ENCODE data around the gene SPATC1L.

SPATC1L gene

DNA sequence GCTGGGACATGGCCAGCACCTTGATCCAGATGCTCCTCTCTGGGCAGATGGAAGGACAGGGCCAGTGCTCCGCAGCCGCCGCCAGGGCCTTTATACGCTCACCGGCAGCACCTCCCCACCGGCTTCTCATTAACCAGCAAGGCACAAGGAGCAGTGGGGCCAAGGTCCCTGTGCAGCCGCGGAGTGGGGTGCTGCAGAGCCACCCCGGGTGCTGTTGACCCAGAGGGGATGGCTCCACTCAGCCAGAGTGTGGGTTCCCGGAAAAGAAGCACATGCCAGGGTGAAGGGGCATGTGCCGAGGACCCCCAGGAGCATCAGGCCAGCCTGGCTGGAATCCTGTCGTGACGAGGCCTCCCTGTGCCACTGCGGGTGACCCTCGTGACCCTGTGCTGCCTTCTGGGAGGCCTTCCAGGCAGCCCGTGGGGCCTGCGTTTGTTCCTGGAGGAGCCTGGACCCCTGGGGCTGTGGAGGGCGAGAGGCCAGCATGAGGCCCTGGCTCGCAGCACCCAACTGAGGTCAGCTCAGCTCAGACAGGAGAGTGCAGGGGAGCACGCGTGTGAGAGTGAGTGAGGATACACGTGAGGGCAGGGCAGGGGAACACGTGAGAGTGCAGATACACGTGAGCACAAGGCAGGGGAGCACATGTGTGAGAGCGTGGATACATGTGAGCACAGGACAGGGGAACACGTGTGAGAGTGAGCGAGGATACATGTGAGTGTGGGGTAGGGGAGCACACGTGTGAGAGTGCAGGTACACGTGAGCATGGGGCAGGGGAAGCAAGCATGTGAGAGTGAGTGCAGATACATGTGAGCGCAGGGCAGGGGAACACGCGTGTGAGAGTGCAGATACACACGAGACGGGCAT lies 28.5 kb downstream of the SPATC1L start, which contains the start of gene FTCD:
Gene FTCD (minus strand): TSS at position 66 of the 864 bp plus-strand sequence. CDS start 56 bp downstream, at position 10.
- no peak for DNase-seq (ENCODE audit: low spot score)
- TF ChIP-seq, protein P1, sequence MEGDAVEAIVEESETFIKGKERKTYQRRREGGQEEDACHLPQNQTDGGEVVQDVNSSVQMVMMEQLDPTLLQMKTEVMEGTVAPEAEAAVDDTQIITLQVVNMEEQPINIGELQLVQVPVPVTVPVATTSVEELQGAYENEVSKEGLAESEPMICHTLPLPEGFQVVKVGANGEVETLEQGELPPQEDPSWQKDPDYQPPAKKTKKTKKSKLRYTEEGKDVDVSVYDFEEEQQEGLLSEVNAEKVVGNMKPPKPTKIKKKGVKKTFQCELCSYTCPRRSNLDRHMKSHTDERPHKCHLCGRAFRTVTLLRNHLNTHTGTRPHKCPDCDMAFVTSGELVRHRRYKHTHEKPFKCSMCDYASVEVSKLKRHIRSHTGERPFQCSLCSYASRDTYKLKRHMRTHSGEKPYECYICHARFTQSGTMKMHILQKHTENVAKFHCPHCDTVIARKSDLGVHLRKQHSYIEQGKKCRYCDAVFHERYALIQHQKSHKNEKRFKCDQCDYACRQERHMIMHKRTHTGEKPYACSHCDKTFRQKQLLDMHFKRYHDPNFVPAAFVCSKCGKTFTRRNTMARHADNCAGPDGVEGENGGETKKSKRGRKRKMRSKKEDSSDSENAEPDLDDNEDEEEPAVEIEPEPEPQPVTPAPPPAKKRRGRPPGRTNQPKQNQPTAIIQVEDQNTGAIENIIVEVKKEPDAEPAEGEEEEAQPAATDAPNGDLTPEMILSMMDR (IDR thresholded peaks at IDR 0.05; ENCODE audit: extremely low read depth, insufficient read depth, missing control alignments): no peak
- in situ Hi-C loops (cut with MboI; ENCODE audit: low pct_unique_long_range_greater_than_20kb, low sequenced_read_pairs, unreplicated experiment): no loop called here

GRCh38 chr21:46154955-46155513 lies 29.2 kb downstream of the SPATC1L start:
- in situ Hi-C loops (cut with MboI; ENCODE audit: low pct_unique_long_range_greater_than_20kb, low sequenced_read_pairs, unreplicated experiment): no loop called here
- no peak for DNase-seq (ENCODE audit: low spot score)
- TF ChIP-seq, protein P1 (IDR thresholded peaks at IDR 0.05; ENCODE audit: extremely low read depth, insufficient read depth, missing control alignments): no peak

- DNase-seq (ENCODE audit: low spot score): no peak
- in situ Hi-C loops (cut with MboI; ENCODE audit: low pct_unique_long_range_greater_than_20kb, low sequenced_read_pairs, unreplicated experiment): no loop called here
- TF ChIP-seq, protein P1 (IDR thresholded peaks at IDR 0.05; ENCODE audit: extremely low read depth, insufficient read depth, missing control alignments): no peak
These were observed 29.9 kb downstream of the SPATC1L start for GRCh38 chr21:46154155-46154954.

GRCh38 chr21:46153247-46154154 lies 30.8 kb downstream of the SPATC1L start:
- in situ Hi-C loops (cut with MboI; ENCODE audit: low pct_unique_long_range_greater_than_20kb, low sequenced_read_pairs, unreplicated experiment): no loop called here
- peak; percentile 83 for DNase-seq (ENCODE audit: low spot score)
- TF ChIP-seq, protein P1 (IDR thresholded peaks at IDR 0.05; ENCODE audit: extremely low read depth, insufficient read depth, missing control alignments): peak; percentile 78

GRCh38 chr21:46152927-46153246 lies 31.4 kb downstream of the SPATC1L start:
- in situ Hi-C loops (cut with MboI; ENCODE audit: low pct_unique_long_range_greater_than_20kb, low sequenced_read_pairs, unreplicated experiment): no loop called here
- TF ChIP-seq, protein P1 (IDR thresholded peaks at IDR 0.05; ENCODE audit: extremely low read depth, insufficient read depth, missing control alignments): no peak
- DNase-seq (ENCODE audit: low spot score): no peak
